LNCaP clone FGC (cell line): ENCODE measurements around the gene SRRT.

ENCODE experiments used
- DNase-seq: peaks from one replicate; pipeline ENCODE4 v3.0.0-alpha.2; 2011; ENCODE audit warnings: low read depth
- H3K4me3 ChIP-seq: 2 replicates; pipeline ENCODE4 v1.5.1; 2011; ENCODE audit warnings: mild to moderate bottlenecking, low read depth, low read length, control low read depth
- CTCF ChIP-seq: IDR thresholded peaks from 2 replicates; pipeline ENCODE4 v1.5.1; 2012; ENCODE audit warnings: mild to moderate bottlenecking; ENCODE audit not compliant: control insufficient read depth, insufficient read depth; ENCODE audit errors: extremely low read depth

Gene SRRT

GRCh38 chr7:100882201-100882600 is 7.3 kb downstream of the SRRT start:
- no peak for DNase-seq
- no peak for TF ChIP-seq CTCF
- H3K4me3 ChIP-seq, result no peak overlapping the region

GRCh38 chr7:100882785-100883526 is 8.1 kb downstream of the SRRT start:
- DNase-seq, result no peak
- TF ChIP-seq CTCF, result no peak

GRCh38 chr7:100884736-100885439 is 10.0 kb downstream of the SRRT start:
- no peak for TF ChIP-seq CTCF
- no peak for DNase-seq
- H3K4me3 ChIP-seq, result no peak overlapping the region

More at GRCh38 chr7:100882785-100883526, 8.1 kb downstream of the SRRT start:
- no peak overlapping the region for H3K4me3 ChIP-seq

GRCh38 chr7:100885440-100886141 is 10.7 kb downstream of the SRRT start:
- TF ChIP-seq CTCF, result no peak
- no peak overlapping the region for H3K4me3 ChIP-seq
- no peak for DNase-seq

GRCh38 chr7:100886142-100886935 is 11.4 kb downstream of the SRRT start:
- no peak overlapping the region for H3K4me3 ChIP-seq
- no peak for DNase-seq
- TF ChIP-seq CTCF, result no peak

- no peak for TF ChIP-seq CTCF
- no peak for DNase-seq
- H3K4me3 ChIP-seq, result no peak overlapping the region
Measured at GRCh38 chr7:100886936-100887515, 12.1 kb downstream of the SRRT start.
